HepG2 (cell line): Measurements from ENCODE around the gene BCL2L1. TPM values are rescaled to one million over a fixed set of nuclear protein-coding genes. Genes with fewer than 3 reads are reported as not detected.
A peak's percentile ranks its signal among the peaks of the same experiment; 100 is the strongest.

Experiments used
- AGO1 ChIP-seq: fragments of 200-400 bp; formaldehyde crosslinking; IDR thresholded peaks from 2 replicates; pipeline ENCODE4 v1.6.1; 2017; ENCODE audit warnings: mild to moderate bottlenecking, low read depth, low read length, moderate library complexity; ENCODE audit not compliant: poor library complexity, severe bottlenecking
- ARHGAP35 ChIP-seq: sonication (generic); formaldehyde crosslinking; IDR thresholded peaks from 2 replicates; pipeline ENCODE4 v1.9.0; 2022; ENCODE audit warnings: mild to moderate bottlenecking, inconsistent platforms, moderate library complexity, missing genetic modification reagents, borderline replicate concordance
- DRAP1 ChIP-seq: IDR thresholded peaks from 2 replicates; pipeline ENCODE4 v1.6.1; 2016; ENCODE audit warnings: missing genetic modification reagents, missing compliant biosample characterization
- MIER3 ChIP-seq: IDR thresholded peaks from 2 replicates; pipeline ENCODE4 v1.6.1; 2016; ENCODE audit warnings: missing compliant biosample characterization, borderline replicate concordance
- NCOA5 ChIP-seq: sonication (generic); formaldehyde crosslinking; IDR thresholded peaks from 2 replicates; pipeline ENCODE4 v1.4.0; 2020; ENCODE audit warnings: missing genetic modification reagents
- NONO ChIP-seq, 2 experiments: fragments of 450-650 bp in 1 of 2; sonication (generic) in 1 of 2; formaldehyde crosslinking in 1 of 2; IDR thresholded peaks in 1 of 2; conservative IDR thresholded peaks in 1 of 2; 2 replicates each; pipeline versions ENCODE4 v1.6.1 to v1.8.0; 2017 to 2022; ENCODE audit warnings: mild to moderate bottlenecking in 1 of 2, missing genetic modification reagents in 1 of 2, moderate library complexity in 1 of 2
- NR1H2 ChIP-seq: sonication (generic); formaldehyde crosslinking; IDR thresholded peaks from 2 replicates; pipeline ENCODE4 v1.8.1; 2022; ENCODE audit warnings: low read depth, missing genetic modification reagents, borderline replicate concordance
- POLR2AphosphoS5 ChIP-seq: IDR thresholded peaks from 2 replicates; pipeline ENCODE4 v1.6.1; 2012; ENCODE audit warnings: low read depth, low read length
- POLR2G ChIP-seq: fragments of 200-400 bp; formaldehyde crosslinking; IDR thresholded peaks from 2 replicates; pipeline ENCODE4 v1.6.1; 2018; ENCODE audit warnings: mild to moderate bottlenecking, low read depth, low read length, moderate library complexity
- RAD21 ChIP-seq: fragments of 450-650 bp; formaldehyde crosslinking; IDR thresholded peaks from 2 replicates; pipeline ENCODE4 v1.5.0; 2020; ENCODE audit warnings: mild to moderate bottlenecking
- SRY ChIP-seq: sonication (generic); formaldehyde crosslinking; IDR thresholded peaks from 2 replicates; pipeline ENCODE4 v1.8.0; 2022; ENCODE audit warnings: mild to moderate bottlenecking, missing genetic modification reagents
- SYNCRIP ChIP-seq: fragments of 200-400 bp; formaldehyde crosslinking; IDR thresholded peaks from 2 replicates; pipeline ENCODE4 v1.6.1; 2018; ENCODE audit warnings: mild to moderate bottlenecking, low read depth, low read length; ENCODE audit not compliant: insufficient read depth
- TAF1 ChIP-seq: sonication (generic); formaldehyde crosslinking; IDR thresholded peaks from 2 replicates; pipeline ENCODE4 v1.4.0; 2020; ENCODE audit warnings: missing genetic modification reagents
- TEF ChIP-seq: sonication (generic); formaldehyde crosslinking; IDR thresholded peaks from 2 replicates; pipeline ENCODE4 v1.5.0; 2020; ENCODE audit warnings: missing genetic modification reagents
- THRA ChIP-seq: sonication (generic); formaldehyde crosslinking; IDR thresholded peaks from 2 replicates; pipeline ENCODE4 v1.4.0; 2020; ENCODE audit warnings: missing genetic modification reagents, borderline replicate concordance
- TP53 ChIP-seq: sonication (generic); formaldehyde crosslinking; conservative IDR thresholded peaks from 2 replicates; pipeline ENCODE4 v1.4.0; 2020; ENCODE audit warnings: missing genetic modification reagents
- U2AF1 ChIP-seq: fragments of 200-400 bp; formaldehyde crosslinking; optimal IDR thresholded peaks from 2 replicates; pipeline ENCODE3; 2017; ENCODE audit warnings: mild to moderate bottlenecking, low read depth, low read length
- XRCC5 ChIP-seq: fragments of 200-400 bp; formaldehyde crosslinking; optimal IDR thresholded peaks from 2 replicates; pipeline ENCODE3; 2017; ENCODE audit warnings: mild to moderate bottlenecking, low read length
- ZBTB1 ChIP-seq: sonication (generic); formaldehyde crosslinking; IDR thresholded peaks from 2 replicates; pipeline ENCODE4 v1.4.0; 2020; ENCODE audit warnings: missing genetic modification reagents, borderline replicate concordance
- ZBTB21 ChIP-seq: sonication (generic); formaldehyde crosslinking; IDR thresholded peaks from 2 replicates; pipeline ENCODE4 v1.4.0; 2020; ENCODE audit warnings: missing genetic modification reagents
- ZMAT5 ChIP-seq: sonication (generic); formaldehyde crosslinking; IDR thresholded peaks from 2 replicates; pipeline ENCODE4 v1.5.0; 2020; ENCODE audit warnings: mild to moderate bottlenecking, low read depth, missing genetic modification reagents, borderline replicate concordance
- ZMYM3 ChIP-seq: sonication (generic); formaldehyde crosslinking; IDR thresholded peaks from 2 replicates; pipeline ENCODE4 v1.5.1; 2020; ENCODE audit warnings: mild to moderate bottlenecking, missing genetic modification reagents
- ZNF232 ChIP-seq: sonication (generic); formaldehyde crosslinking; IDR thresholded peaks from 2 replicates; pipeline ENCODE4 v1.4.0; 2020; ENCODE audit warnings: missing genetic modification reagents, borderline replicate concordance
- ZNF3 ChIP-seq: IDR thresholded peaks from 2 replicates; pipeline ENCODE4 v1.7.0; 2017; ENCODE audit warnings: inconsistent platforms
- ZNF343 ChIP-seq: sonication (generic); formaldehyde crosslinking; IDR thresholded peaks from 2 replicates; pipeline ENCODE4 v1.4.0; 2020; ENCODE audit warnings: mild to moderate bottlenecking, missing genetic modification reagents
- ZNF383 ChIP-seq: sonication (generic); formaldehyde crosslinking; IDR thresholded peaks from 2 replicates; pipeline ENCODE4 v1.4.0; 2020; ENCODE audit warnings: missing genetic modification reagents, mild to moderate bottlenecking, borderline replicate concordance
- ZNF724P ChIP-seq: sonication (generic); formaldehyde crosslinking; IDR thresholded peaks from 2 replicates; pipeline ENCODE4 v1.8.0; 2022; ENCODE audit warnings: missing genetic modification reagents, borderline replicate concordance
- ZNF850 ChIP-seq: sonication (generic); formaldehyde crosslinking; conservative IDR thresholded peaks from 2 replicates; pipeline ENCODE4 v1.9.0; 2021; ENCODE audit warnings: mild to moderate bottlenecking, missing genetic modification reagents
- polyA plus RNA-seq, 8 experiments: library from polyadenylated mRNA; depleted of rRNA in 3 of 8; stranded (reverse) in 7 of 8; unstranded in 1 of 8; fragments of >200 nt; fragmentation: Illumina TruSeq in 4 of 8; extraction: Trizol in 4 of 8; gene quantifications; 2 replicates each; pipeline versions ENCODE4 v1.2.1 to v1.2.3, GENCODE V29; 2011 to 2016; ENCODE audit warnings: low read depth in 4 of 8, missing spikeins in 1 of 8, mixed read lengths in 1 of 8; ENCODE audit not compliant: insufficient read depth in 1 of 8
- total RNA-seq, 5 experiments: library from RNA; depleted of rRNA; stranded (reverse); fragments of >200 nt; fragmentation: Illumina TruSeq; extraction: Trizol; gene quantifications; 2 replicates each; pipeline ENCODE4 v1.2.3, GENCODE V29; 2016; ENCODE audit warnings: low read depth in 1 of 5

Gene BCL2L1
- total and polyA plus RNA-seq, 2 of the 13 experiments (the other 11 are each of a cell fraction or from before 2014, with no cell fraction given) = 164 to 258 TPM

- TF ChIP-seq AGO1 = no peak
- 0 out of 2 replicates have a peak, but pooled peaks have one; percentile 59 for TF ChIP-seq ZNF3 (CRISPR knock-in tag)
- no peak for TF ChIP-seq TP53 (CRISPR knock-in tag)
- TF ChIP-seq ZNF383 (CRISPR knock-in tag) = peak; percentile 33; the same call in 1 of the 2 replicates
- no peak for TF ChIP-seq NR1H2 (CRISPR knock-in tag)
- TF ChIP-seq NONO (IDR thresholded peaks at IDR 0.05) = no peak
- TF ChIP-seq NONO (CRISPR knock-in tag; conservative IDR thresholded peaks at IDR 0.05) = peak; percentile 68; the same call in 1 of the 2 replicates
- TF ChIP-seq DRAP1 = 0 out of 2 replicates have a peak, but pooled peaks have one; percentile 28
- 0 out of 2 replicates have a peak, but pooled peaks have one; percentile 32 for TF ChIP-seq ZNF724P (CRISPR knock-in tag)
- TF ChIP-seq ARHGAP35 = no peak
- peak; percentile 82; the same call in 1 of the 2 replicates for TF ChIP-seq ZNF343 (CRISPR knock-in tag)
- peak; percentile 10; the same call in 1 of the 2 replicates for TF ChIP-seq POLR2AphosphoS5
- no peak for TF ChIP-seq ZBTB21
- no peak for TF ChIP-seq XRCC5
- TF ChIP-seq ZNF850 = no peak
- TF ChIP-seq ZMYM3 (CRISPR knock-in tag) = peak; percentile 47
- TF ChIP-seq SRY (CRISPR knock-in tag) = 0 out of 2 replicates have a peak, but pooled peaks have one; percentile 4
- TF ChIP-seq U2AF1 = peak; percentile 3
- TF ChIP-seq POLR2G = peak; percentile 10; the same call in 1 of the 2 replicates
- no peak for TF ChIP-seq SYNCRIP
- TF ChIP-seq ZNF232 (CRISPR knock-in tag) = 0 out of 2 replicates have a peak, but pooled peaks have one; percentile 16
- TF ChIP-seq TEF (CRISPR knock-in tag) = peak; percentile 71; the same call in 1 of the 2 replicates
- TF ChIP-seq ZBTB1 (CRISPR knock-in tag) = no peak
- TF ChIP-seq RAD21 = no peak
- TF ChIP-seq THRA (CRISPR knock-in tag) = no peak
- TF ChIP-seq ZMAT5 (CRISPR knock-in tag) = no peak
- no peak for TF ChIP-seq MIER3 (CRISPR knock-in tag)
- 0 out of 2 replicates have a peak, but pooled peaks have one; percentile 39 for TF ChIP-seq NCOA5
- TF ChIP-seq TAF1 = peak; percentile 18; the same call in 1 of the 2 replicates
Observed at GRCh38 chr20:31718952-31719643, 3.6 kb downstream of the BCL2L1 start (continued).
